AG09319 (cell line): ENCODE results near the gene DAAM2.

ENCODE experiments used
- DNase-seq: peaks from one replicate; pipeline ENCODE4 v3.0.0-alpha.2; 2010; ENCODE audit warnings: low read depth; ENCODE audit errors: extremely low read depth
- CTCF ChIP-seq: IDR thresholded peaks from 2 replicates; pipeline ENCODE4 v1.5.1; 2011; ENCODE audit warnings: low read depth, mild to moderate bottlenecking, inconsistent platforms, low read length, moderate library complexity

DAAM2 gene

GRCh38 chr6:39910164-39910563 is 118.0 kb downstream of the DAAM2 start:
- no peak for DNase-seq
- no peak for TF ChIP-seq CTCF

- DNase-seq, result no peak
- TF ChIP-seq CTCF, result no peak
Measured at GRCh38 chr6:39910744-39911143, 118.6 kb downstream of the DAAM2 start.

- DNase-seq, result no peak
- no peak for TF ChIP-seq CTCF
Measured at GRCh38 chr6:39911513-39912125, 119.4 kb downstream of the DAAM2 start.

GRCh38 chr6:39912446-39912845 is 120.3 kb downstream of the DAAM2 start:
- no peak for TF ChIP-seq CTCF
- DNase-seq, result no peak

- no peak for DNase-seq
- TF ChIP-seq CTCF, result no peak
Measured at GRCh38 chr6:39913391-39913916, 121.3 kb downstream of the DAAM2 start.

- TF ChIP-seq CTCF, result no peak
- no peak for DNase-seq
Measured at GRCh38 chr6:39914239-39914638, 122.1 kb downstream of the DAAM2 start.

GRCh38 chr6:39915866-39916265 is 123.7 kb downstream of the DAAM2 start:
- TF ChIP-seq CTCF, result no peak
- DNase-seq, result no peak
